Glomerular visceral epithelial cell (primary cell): ENCODE data around the gene ZBTB7C.

Experiments
- DNase-seq: peaks from one replicate; pipeline ENCODE4 v3.0.0-alpha.2; 2016; ENCODE audit errors: extremely low spot score

ZBTB7C gene

GRCh38 chr18:48326901-48327675, 82.1 kb downstream of the ZBTB7C start:
- DNase-seq, result peak; percentile 52

- no peak for DNase-seq
Measured at GRCh38 chr18:48325115-48325665, 84.0 kb downstream of the ZBTB7C start.

- DNase-seq, result no peak
Measured at GRCh38 chr18:48324651-48325050, 84.5 kb downstream of the ZBTB7C start.

- no peak for DNase-seq
Measured at GRCh38 chr18:48323151-48323550, 86.0 kb downstream of the ZBTB7C start.

GRCh38 chr18:48321536-48321935, 87.6 kb downstream of the ZBTB7C start:
- no peak for DNase-seq

GRCh38 chr18:48321121-48321520, 88.1 kb downstream of the ZBTB7C start:
- no peak for DNase-seq

- no peak for DNase-seq
Measured at GRCh38 chr18:48320639-48320945, 88.6 kb downstream of the ZBTB7C start.

- DNase-seq, result peak; percentile 26
Measured at GRCh38 chr18:48319801-48320638, 89.2 kb downstream of the ZBTB7C start.

GRCh38 chr18:48318436-48318835, 90.7 kb downstream of the ZBTB7C start:
- DNase-seq, result no peak

- DNase-seq, result no peak
Measured at GRCh38 chr18:48317781-48318381, 91.3 kb downstream of the ZBTB7C start.

- DNase-seq, result no peak
Measured at GRCh38 chr18:48316177-48316576, 93.0 kb downstream of the ZBTB7C start.

GRCh38 chr18:48314690-48315089, 94.5 kb downstream of the ZBTB7C start:
- DNase-seq, result no peak

GRCh38 chr18:48313792-48314191, 95.4 kb downstream of the ZBTB7C start:
- DNase-seq, result no peak

- no peak for DNase-seq
Measured at GRCh38 chr18:48312066-48312465, 97.1 kb downstream of the ZBTB7C start.

GRCh38 chr18:48310999-48311398, 98.2 kb downstream of the ZBTB7C start:
- no peak for DNase-seq

- no peak for DNase-seq
Measured at GRCh38 chr18:48310353-48310752, 98.8 kb downstream of the ZBTB7C start.

- no peak for DNase-seq
Measured at GRCh38 chr18:48308755-48309575, 100.2 kb downstream of the ZBTB7C start.

GRCh38 chr18:48308027-48308635, 101.1 kb downstream of the ZBTB7C start:
- DNase-seq, result no peak

GRCh38 chr18:48306838-48307237, 102.3 kb downstream of the ZBTB7C start:
- no peak for DNase-seq

- DNase-seq, result no peak
Measured at GRCh38 chr18:48304906-48305693, 104.1 kb downstream of the ZBTB7C start.
